Endodermal cell (in vitro differentiated cells): ENCODE results near the gene TOLLIP. TPM values are rescaled to one million over a fixed set of nuclear protein-coding genes. Genes with fewer than 3 reads are reported as not detected.
A peak's percentile ranks its signal among the peaks of the same experiment; 100 is the strongest.

Source experiments
- DNase-seq: peaks from one replicate; pipeline ENCODE4 v3.0.0-alpha.2; 2017
- H3K27ac ChIP-seq: 2 replicates; pipeline ENCODE4 v1.5.1; 2013; ENCODE audit warnings: mild to moderate bottlenecking, low read depth, low read length, moderate library complexity
- H3K27me3 ChIP-seq: 2 replicates; pipeline ENCODE4 v1.6.1; 2013; ENCODE audit warnings: mild to moderate bottlenecking, low read length, moderate library complexity; ENCODE audit not compliant: insufficient read depth, control insufficient read depth, poor library complexity, severe bottlenecking
- H3K36me3 ChIP-seq: 2 replicates; pipeline ENCODE4 v1.7.0; 2013; ENCODE audit warnings: mild to moderate bottlenecking, low read length, moderate library complexity; ENCODE audit not compliant: control insufficient read depth, insufficient read depth
- H3K4me1 ChIP-seq: one replicate; pipeline ENCODE4 v1.7.0; 2013; ENCODE audit warnings: low read length; ENCODE audit not compliant: control insufficient read depth, insufficient read depth
- H3K4me3 ChIP-seq: 2 replicates; pipeline ENCODE4 v1.5.1; 2013; ENCODE audit warnings: mild to moderate bottlenecking, low read length, moderate library complexity
- H3K9ac ChIP-seq: 2 replicates; pipeline ENCODE4 v1.6.1; 2013; ENCODE audit warnings: mild to moderate bottlenecking, low read length, moderate library complexity; ENCODE audit not compliant: poor library complexity, severe bottlenecking; ENCODE audit errors: extremely low read depth
- H3K9me3 ChIP-seq: 2 replicates; pipeline ENCODE4 v1.6.1; 2013; ENCODE audit warnings: mild to moderate bottlenecking, low read length, moderate library complexity; ENCODE audit not compliant: control insufficient read depth
- H3K27ac Mint-ChIP-seq: 2 replicates; pipeline ENCODE4 v1.8.0; 2020; ENCODE audit warnings: mixed read lengths
- H3K27me3 Mint-ChIP-seq: 2 replicates; pipeline ENCODE4 v1.8.0; 2021; ENCODE audit warnings: mild to moderate bottlenecking, mixed read lengths; ENCODE audit not compliant: insufficient read depth
- H3K36me3 Mint-ChIP-seq: 2 replicates; pipeline ENCODE4 v1.8.0; 2020; ENCODE audit warnings: low read depth, mixed read lengths
- H3K4me1 Mint-ChIP-seq: 2 replicates; pipeline ENCODE4 v1.8.0; 2020; ENCODE audit warnings: mixed read lengths
- H3K4me3 Mint-ChIP-seq: 2 replicates; pipeline ENCODE4 v1.8.0; 2020; ENCODE audit warnings: mild to moderate bottlenecking, moderate library complexity, mixed read lengths
- H3K9me3 Mint-ChIP-seq: 2 replicates; pipeline ENCODE4 v1.8.0; 2020; ENCODE audit warnings: mild to moderate bottlenecking, mixed read lengths
- CTCF ChIP-seq: fragments of 200-600 bp; sonication (generic); conservative IDR thresholded peaks from 2 replicates; pipeline ENCODE4 v1.5.0; 2021; ENCODE audit warnings: antibody characterized with exemption, mild to moderate bottlenecking
- WGBS, 2 experiments: methylation state at CpG; one replicate each; pipeline versions ENCODE4 v1.1.5 to v1.1.7; 2013; ENCODE audit warnings: missing lambda C conversion rate in 2 of 2, mixed read lengths in 1 of 2; ENCODE audit not compliant: insufficient coverage in 1 of 2, insufficient read length in 1 of 2; 5-methylcytosine and 5-hydroxymethylcytosine counted together
- total RNA-seq, 2 donors: library from RNA; stranded (reverse); fragmentation: NEBNext Ultra II Directional in 1 of 2; extraction: Animal tissue kit (Norgen Biotek cat#: 25700) in 1 of 2; gene quantifications; 2 replicates in 1 of 2; 3 replicates in 1 of 2; pipeline ENCODE4 v1.2.1, GENCODE V29; 2021

Gene TOLLIP
- total RNA-seq, 2 donors from 2014 or later: 34.3 to 37.4 TPM

GRCh38 chr11:1295086-1295485 is 14.3 kb downstream of the TOLLIP start:
- Mint-ChIP-seq H3K27me3 (no peaks in the 10 kb centered on the region), H3K4me1 (peaks cover 1% of the 10 kb centered on the region), H3K36me3 (peaks cover 25% of the 10 kb centered on the region), H3K9me3 (no peaks in the 10 kb centered on the region), H3K27ac (no peak overlapping the region), H3K4me3 (no peak overlapping the region)
- Histone ChIP-seq H3K27me3 (no peaks in the 10 kb centered on the region), H3K36me3 (no peaks in the 10 kb centered on the region), H3K4me3 (no peak overlapping the region), H3K9ac (no peak overlapping the region), H3K27ac (no peak overlapping the region), H3K4me1 (no peaks in the 10 kb centered on the region), H3K9me3 (no peaks in the 10 kb centered on the region)
- no peak for DNase-seq
- 88 to 92% methylated on average over 14 to 22 of the region's 22 CpGs for WGBS, 2 experiments
- no peak for TF ChIP-seq CTCF

GRCh38 chr11:1293619-1294015 is 15.8 kb downstream of the TOLLIP start:
- TF ChIP-seq CTCF: peak; percentile 57
- Histone ChIP-seq H3K9me3 (no peaks in the 10 kb centered on the region), H3K4me3 (no peak overlapping the region), H3K36me3 (no peaks in the 10 kb centered on the region), H3K9ac (no peak overlapping the region), H3K4me1 (no peaks in the 10 kb centered on the region), H3K27me3 (no peaks in the 10 kb centered on the region), H3K27ac (no peak overlapping the region)
- Mint-ChIP-seq H3K4me3 (no peak overlapping the region), H3K36me3 (peaks cover 36% of the 10 kb centered on the region), H3K27me3 (no peaks in the 10 kb centered on the region), H3K9me3 (no peaks in the 10 kb centered on the region), H3K27ac (no peak overlapping the region), H3K4me1 (no peaks in the 10 kb centered on the region)
- WGBS, 2 experiments: 94 to 97% methylated on average over 9 to 13 of the region's 13 CpGs
- DNase-seq: peak; percentile 63

GRCh38 chr11:1292644-1293618 is 16.5 kb downstream of the TOLLIP start:
- Histone ChIP-seq H3K27ac (no peak overlapping the region), H3K9ac (no peak overlapping the region), H3K4me3 (no peak overlapping the region), H3K9me3 (no peaks in the 10 kb centered on the region), H3K4me1 (no peaks in the 10 kb centered on the region), H3K36me3 (peaks cover 6% of the 10 kb centered on the region), H3K27me3 (no peaks in the 10 kb centered on the region)
- TF ChIP-seq CTCF: no peak
- H3K36me3 Mint-ChIP-seq: peaks cover 38% of the 10 kb centered on the region
- no peak overlapping the region for H3K27ac Mint-ChIP-seq
- no peaks in the 10 kb centered on the region for H3K4me1 Mint-ChIP-seq
- no peak for DNase-seq
- WGBS, 2 experiments: 93 to 96% methylated on average over 38 to 43 of the region's 43 CpGs
- no peaks in the 10 kb centered on the region for H3K9me3 Mint-ChIP-seq
- H3K27me3 Mint-ChIP-seq: no peaks in the 10 kb centered on the region
- no peak overlapping the region for H3K4me3 Mint-ChIP-seq
